SK-N-SH treated with all-trans-retinoic acid at 6 μM for 48 hours (cell line): Measurements from ENCODE around the gene CPA2.

Source experiments
- GLIS3 ChIP-seq: fragments of 250-450 bp; sonication (Bioruptor Pico); IDR thresholded peaks from 2 replicates; pipeline ENCODE4 v1.5.0; 2020; ENCODE audit warnings: mild to moderate bottlenecking, moderate library complexity
- PATZ1 ChIP-seq: fragments of 250-450 bp; sonication (Bioruptor Pico); IDR thresholded peaks from 2 replicates; pipeline ENCODE4 v1.8.0; 2020; ENCODE audit warnings: mild to moderate bottlenecking, moderate library complexity, borderline replicate concordance
- TCF4 ChIP-seq: fragments of 250-450 bp; sonication (Bioruptor Pico); IDR thresholded peaks from 2 replicates; pipeline ENCODE4 v1.8.0; 2021; ENCODE audit warnings: mild to moderate bottlenecking, moderate library complexity, borderline replicate concordance
- TF ChIP-seq, protein P1 (sequence below): fragments of 250-450 bp; sonication (Bioruptor Pico); IDR thresholded peaks from 2 replicates; pipeline ENCODE4 v1.5.0; 2020; ENCODE audit warnings: mild to moderate bottlenecking, moderate library complexity

GRCh38 chr7:130294314-130294713 is 27.7 kb downstream of the CPA2 start:
- TF ChIP-seq, protein P1, sequence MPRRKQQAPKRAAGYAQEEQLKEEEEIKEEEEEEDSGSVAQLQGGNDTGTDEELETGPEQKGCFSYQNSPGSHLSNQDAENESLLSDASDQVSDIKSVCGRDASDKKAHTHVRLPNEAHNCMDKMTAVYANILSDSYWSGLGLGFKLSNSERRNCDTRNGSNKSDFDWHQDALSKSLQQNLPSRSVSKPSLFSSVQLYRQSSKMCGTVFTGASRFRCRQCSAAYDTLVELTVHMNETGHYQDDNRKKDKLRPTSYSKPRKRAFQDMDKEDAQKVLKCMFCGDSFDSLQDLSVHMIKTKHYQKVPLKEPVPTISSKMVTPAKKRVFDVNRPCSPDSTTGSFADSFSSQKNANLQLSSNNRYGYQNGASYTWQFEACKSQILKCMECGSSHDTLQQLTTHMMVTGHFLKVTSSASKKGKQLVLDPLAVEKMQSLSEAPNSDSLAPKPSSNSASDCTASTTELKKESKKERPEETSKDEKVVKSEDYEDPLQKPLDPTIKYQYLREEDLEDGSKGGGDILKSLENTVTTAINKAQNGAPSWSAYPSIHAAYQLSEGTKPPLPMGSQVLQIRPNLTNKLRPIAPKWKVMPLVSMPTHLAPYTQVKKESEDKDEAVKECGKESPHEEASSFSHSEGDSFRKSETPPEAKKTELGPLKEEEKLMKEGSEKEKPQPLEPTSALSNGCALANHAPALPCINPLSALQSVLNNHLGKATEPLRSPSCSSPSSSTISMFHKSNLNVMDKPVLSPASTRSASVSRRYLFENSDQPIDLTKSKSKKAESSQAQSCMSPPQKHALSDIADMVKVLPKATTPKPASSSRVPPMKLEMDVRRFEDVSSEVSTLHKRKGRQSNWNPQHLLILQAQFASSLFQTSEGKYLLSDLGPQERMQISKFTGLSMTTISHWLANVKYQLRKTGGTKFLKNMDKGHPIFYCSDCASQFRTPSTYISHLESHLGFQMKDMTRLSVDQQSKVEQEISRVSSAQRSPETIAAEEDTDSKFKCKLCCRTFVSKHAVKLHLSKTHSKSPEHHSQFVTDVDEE (CRISPR knock-in tag), result no peak
- TF ChIP-seq GLIS3 (CRISPR knock-in tag) (no peak), TCF4 (CRISPR knock-in tag) (no peak), PATZ1 (CRISPR knock-in tag) (no peak)
